Stimulated activated CD8-positive, alpha-beta memory T cell treated with anti-CD3 and anti-CD28 coated beads, Interleukin-7, amount 100 ng/mL, for 24 hours (primary cell): ENCODE data around the gene JADE1.

Experiments used
- DNase-seq: peaks from one replicate; pipeline ENCODE4 v3.0.0-alpha.2; 2020; ENCODE audit warnings: low read depth

JADE1 gene

GRCh38 chr4:128809477-128810330, at the start of gene JADE1:
Gene JADE1, plus strand, starts transcription at chr4:128809700. Its CDS starts 22,059 bp downstream, at chr4:128831759.
- peak; percentile 79 for DNase-seq

- DNase-seq = no peak
These were observed 42.7 kb upstream of the JADE1 start for GRCh38 chr4:128766781-128767180.

GRCh38 chr4:128768373-128768996, 41.0 kb upstream of the JADE1 start:
- no peak for DNase-seq

GRCh38 chr4:128769011-128769410, 40.5 kb upstream of the JADE1 start:
- DNase-seq = no peak

GRCh38 chr4:128770807-128771206, 38.7 kb upstream of the JADE1 start:
- no peak for DNase-seq

- no peak for DNase-seq
These were observed 34.0 kb upstream of the JADE1 start for GRCh38 chr4:128775477-128775876.

GRCh38 chr4:128775916-128776315, 33.6 kb upstream of the JADE1 start:
- no peak for DNase-seq

GRCh38 chr4:128776794-128777216, 32.7 kb upstream of the JADE1 start:
- DNase-seq = no peak

GRCh38 chr4:128780688-128781087, 28.8 kb upstream of the JADE1 start:
- DNase-seq = no peak

- DNase-seq = peak; percentile 9
These were observed 27.3 kb upstream of the JADE1 start for GRCh38 chr4:128782076-128782715.

- no peak for DNase-seq
These were observed 26.5 kb upstream of the JADE1 start for GRCh38 chr4:128782875-128783614.

GRCh38 chr4:128787509-128788311, 21.8 kb upstream of the JADE1 start:
- DNase-seq = no peak

GRCh38 chr4:128793859-128794672, 15.4 kb upstream of the JADE1 start:
- DNase-seq = no peak

GRCh38 chr4:128796934-128797333, 12.6 kb upstream of the JADE1 start:
- DNase-seq = no peak

- DNase-seq = no peak
These were observed 9.2 kb upstream of the JADE1 start for GRCh38 chr4:128800284-128800683.

GRCh38 chr4:128800701-128801284, 8.7 kb upstream of the JADE1 start:
- DNase-seq = no peak

- no peak for DNase-seq
These were observed 6.5 kb upstream of the JADE1 start for GRCh38 chr4:128802680-128803628.

- DNase-seq = no peak
These were observed 5.7 kb upstream of the JADE1 start for GRCh38 chr4:128803783-128804182.

GRCh38 chr4:128810331-128810870, 901 bp downstream of the JADE1 start:
- DNase-seq = no peak
